GM12891 (cell line): Measurements from ENCODE around the gene ZBTB46.
"Not testable (repeated sequence)": the region's sequence is repeated elsewhere in the genome, so short reads cannot be mapped to it uniquely, and the experiment has no call there.

Source experiments
- POLR2A ChIP-seq: IDR thresholded peaks from 2 replicates; pipeline ENCODE4 v1.6.1; 2011; ENCODE audit warnings: low read depth, low read length, control low read depth
- POLR2AphosphoS5 ChIP-seq: IDR thresholded peaks from 2 replicates; pipeline ENCODE4 v1.6.1; 2011; ENCODE audit warnings: low read depth, low read length, control low read depth
- SPI1 ChIP-seq: IDR thresholded peaks from 2 replicates; pipeline ENCODE4 v1.6.1; 2011; ENCODE audit warnings: low read depth, low read length, control low read depth
- TAF1 ChIP-seq: IDR thresholded peaks from 2 replicates; pipeline ENCODE4 v1.6.1; 2011; ENCODE audit warnings: low read depth, low read length, control low read depth

DNA sequence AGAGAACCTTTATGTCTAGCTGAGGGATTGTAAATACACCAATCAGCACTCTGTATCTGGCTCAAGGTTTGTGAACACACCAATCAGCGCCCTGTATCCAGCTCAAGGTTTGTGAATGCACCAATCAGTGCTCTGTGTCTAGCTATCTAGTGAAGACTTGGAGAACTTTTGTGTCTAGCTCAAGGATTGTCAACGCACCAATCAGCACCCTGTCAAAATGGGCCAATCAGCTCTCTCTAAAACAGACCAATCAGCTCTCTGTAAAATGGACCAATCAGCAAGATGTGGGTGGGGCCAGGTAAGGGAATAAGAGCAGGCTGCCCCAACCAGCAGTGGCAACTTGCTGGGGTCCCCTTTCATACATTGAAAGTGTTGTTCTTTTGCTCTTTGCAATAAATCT lies 29.9 kb downstream of the ZBTB46 start:
- not testable (repeated sequence) for TF ChIP-seq SPI1, POLR2A, POLR2AphosphoS5, TAF1
